ENCODE measurements around the gene STAT5B. TPM values are rescaled to one million over a fixed set of nuclear protein-coding genes. Genes with fewer than 3 reads are reported as not detected.

The STAT5B gene
- total and polyA plus RNA-seq, 9 of the 15 experiments (the other 6 are each of a cell fraction or from before 2014, with no cell fraction given), result 20.8 to 176 (median 92.4) TPM

- no peaks in the 10 kb centered on the region for H3K9me1 ChIP-seq (ENCODE audit: control insufficient read depth, insufficient read depth, low read length)
- ChIA-PET CTCF (ENCODE audit: low intra/inter-chr PET ratio) (no interaction called here), POLR2A (interaction anchor here (0.6 to 2.7 kb wide), 13 partner anchors 10 to 1462 kb away, joined by 3 to 13 read pairs (median 4); partner anchors contain the start of gene HSD17B1)
- ATAC-seq (peak; percentile 7), FAIRE-seq (no peak), DNase-seq (ENCODE audit: extremely low read depth in 1 of 4, low spot score in 3 of 4) (peak in 2 of 4 experiments; percentile 29 to 55)
- H3K4me1 ChIP-seq (replicated peaks in 1 of 2; ENCODE audit: control insufficient read depth in 2 of 2, insufficient read depth in 2 of 2, low read length in 2 of 2), result peaks cover 31 to 54% of the 10 kb centered on the region in 2 experiments
- peak overlapping the region; percentile 1; the same call in 1 of the 2 replicates for H2AFZ ChIP-seq (ENCODE audit: low read depth, low read length)
- H3K4me2 ChIP-seq (ENCODE audit: insufficient read depth, low read length), result peak overlapping the region; percentile 88
- WGBS (ENCODE audit: insufficient coverage, low coverage, missing lambda C conversion rate), result 0% methylated on average over 9 of the region's 9 CpGs
- no peaks in the 10 kb centered on the region for H3K27me3 ChIP-seq (ENCODE audit: control insufficient read depth in 2 of 2, insufficient read depth in 2 of 2, low read length in 2 of 2)
- in situ Hi-C loops (cut with MboI) (no loop called here), intact Hi-C loops (cut with micrococcal nuclease) (no loop called here)
- H4K20me1 ChIP-seq (replicated peaks; ENCODE audit: control insufficient read depth, insufficient read depth, low read length), result no peaks in the 10 kb centered on the region
- BruUV-seq (replicated peaks), result TSS peak; percentile 34
- H3K27ac ChIP-seq (ENCODE audit: extremely low read depth, low read depth, low read length), result peak overlapping the region; percentile 78
- H3K79me2 ChIP-seq (ENCODE audit: control insufficient read depth, insufficient read depth, low read length), result peaks cover 99% of the 10 kb centered on the region
- H3K9me3 ChIP-seq (replicated peaks; ENCODE audit: control insufficient read depth, insufficient read depth, low read depth, low read length), result no peaks in the 10 kb centered on the region
- H3K4me3 ChIP-seq, result peak overlapping the region; percentile 88
- H3K9ac ChIP-seq (ENCODE audit: insufficient read depth in 1 of 2, low read depth in 2 of 2, low read length in 2 of 2), result peak overlapping the region; percentile 83 to 97
- peaks cover 65% of the 10 kb centered on the region for H3K36me3 ChIP-seq (ENCODE audit: control insufficient read depth, insufficient read depth, low read length)
- TF ChIP-seq RAD51 (IDR thresholded peaks at IDR 0.05; ENCODE audit: borderline replicate concordance, low read depth) (peak; percentile 36; the same call in 1 of the 2 replicates), POLR2B (IDR thresholded peaks at IDR 0.05; ENCODE audit: low read depth, partially characterized antibody) (peak; percentile 5), NR2F6 (CRISPR knock-in tag; IDR thresholded peaks at IDR 0.05) (no peak), ZNF224 (CRISPR knock-in tag; IDR thresholded peaks at IDR 0.05) (no peak), ASH1L (IDR thresholded peaks at IDR 0.05; ENCODE audit: borderline replicate concordance, low read depth, partially characterized antibody) (no peak), SMAD4 (CRISPR knock-in tag; conservative IDR thresholded peaks at IDR 0.05) (no peak), MAZ (CRISPR knock-in tag; conservative IDR thresholded peaks at IDR 0.05 in 1 of 2, IDR thresholded peaks at IDR 0.05 in 1 of 2) (no peak), ZNF174 (CRISPR knock-in tag; IDR thresholded peaks at IDR 0.05) (no peak), SMARCB1 (IDR thresholded peaks at IDR 0.05; ENCODE audit: insufficient read length, low read depth) (no peak), U2AF2 (optimal IDR thresholded peaks at IDR 0.05; ENCODE audit: low read depth, low read length) (no peak), TFAP4 (CRISPR knock-in tag; IDR thresholded peaks at IDR 0.05; ENCODE audit: borderline replicate concordance) (no peak; the same call in 1 of the 2 replicates), BDP1 (IDR thresholded peaks at IDR 0.05; ENCODE audit: insufficient read depth, insufficient read length) (no peak), E2F8 (IDR thresholded peaks at IDR 0.05; ENCODE audit: low read depth, partially characterized antibody) (no peak), SIRT6 (IDR thresholded peaks at IDR 0.05; ENCODE audit: low read depth, low read length) (no peak), NR1H2 (CRISPR knock-in tag; IDR thresholded peaks at IDR 0.05) (no peak), CXXC5 (CRISPR knock-in tag; IDR thresholded peaks at IDR 0.05) (no peak), ZNF589 (CRISPR knock-in tag; IDR thresholded peaks at IDR 0.05; ENCODE audit: low read depth) (no peak), SPI1 (IDR thresholded peaks at IDR 0.05; ENCODE audit: borderline replicate concordance, low read depth, low read length) (peak; percentile 65; the same call in 1 of the 2 replicates), HNRNPL (IDR thresholded peaks at IDR 0.05; ENCODE audit: low read depth, low read length) (no peak), ZNF217 (CRISPR knock-in tag; IDR thresholded peaks at IDR 0.05) (no peak), RFX1 (IDR thresholded peaks at IDR 0.05) (no peak)
Measured at GRCh38 chr17:42289611-42290181, 13.5 kb upstream of the STAT5B start.

All from K562 (cell line).